A673 (cell line): Measurements from ENCODE around the gene DKK2.

Experiments
- EZH2 ChIP-seq: fragments of 200-600 bp; sonication (generic); IDR thresholded peaks from 2 replicates; pipeline ENCODE4 v1.6.1; 2017; ENCODE audit warnings: borderline replicate concordance, low read depth, mild to moderate bottlenecking, mixed read lengths, antibody characterized with exemption, low read length; ENCODE audit not compliant: poor library complexity, severe bottlenecking
- TF ChIP-seq, protein P1 (sequence below): fragments of 300-800, 200-600 bp; sonication (generic); conservative IDR thresholded peaks from 2 replicates; pipeline ENCODE4 v1.5.1; 2017; ENCODE audit warnings: low read depth, mild to moderate bottlenecking, antibody characterized with exemption, low read length, moderate library complexity, mixed read lengths

- TF ChIP-seq, protein P1, sequence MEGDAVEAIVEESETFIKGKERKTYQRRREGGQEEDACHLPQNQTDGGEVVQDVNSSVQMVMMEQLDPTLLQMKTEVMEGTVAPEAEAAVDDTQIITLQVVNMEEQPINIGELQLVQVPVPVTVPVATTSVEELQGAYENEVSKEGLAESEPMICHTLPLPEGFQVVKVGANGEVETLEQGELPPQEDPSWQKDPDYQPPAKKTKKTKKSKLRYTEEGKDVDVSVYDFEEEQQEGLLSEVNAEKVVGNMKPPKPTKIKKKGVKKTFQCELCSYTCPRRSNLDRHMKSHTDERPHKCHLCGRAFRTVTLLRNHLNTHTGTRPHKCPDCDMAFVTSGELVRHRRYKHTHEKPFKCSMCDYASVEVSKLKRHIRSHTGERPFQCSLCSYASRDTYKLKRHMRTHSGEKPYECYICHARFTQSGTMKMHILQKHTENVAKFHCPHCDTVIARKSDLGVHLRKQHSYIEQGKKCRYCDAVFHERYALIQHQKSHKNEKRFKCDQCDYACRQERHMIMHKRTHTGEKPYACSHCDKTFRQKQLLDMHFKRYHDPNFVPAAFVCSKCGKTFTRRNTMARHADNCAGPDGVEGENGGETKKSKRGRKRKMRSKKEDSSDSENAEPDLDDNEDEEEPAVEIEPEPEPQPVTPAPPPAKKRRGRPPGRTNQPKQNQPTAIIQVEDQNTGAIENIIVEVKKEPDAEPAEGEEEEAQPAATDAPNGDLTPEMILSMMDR: no peak
- no peak for TF ChIP-seq EZH2
Observed at GRCh38 chr4:107011312-107011711, 24.8 kb downstream of the DKK2 start.
